IPS-20b (cell line): Measurements from ENCODE around the gene TLCD2.
"Not testable (repeated sequence)": the region's sequence is repeated elsewhere in the genome, so short reads cannot be mapped to it uniquely, and the experiment has no call there.

Experiments
- H3K27ac ChIP-seq: one replicate; pipeline ENCODE4 v1.5.1; 2013; ENCODE audit warnings: low read length
- H3K27me3 ChIP-seq: 2 replicates; pipeline ENCODE4 v1.6.1; 2013; ENCODE audit warnings: mild to moderate bottlenecking, low read length, inconsistent platforms; ENCODE audit not compliant: insufficient read depth
- H3K36me3 ChIP-seq: 2 replicates; pipeline ENCODE4 v1.6.1; 2013; ENCODE audit warnings: low read depth, mild to moderate bottlenecking, inconsistent platforms, low read length, moderate library complexity; ENCODE audit not compliant: insufficient read depth
- H3K4me1 ChIP-seq: 2 replicates; pipeline ENCODE4 v1.6.1; 2013; ENCODE audit warnings: mild to moderate bottlenecking, control low read depth, inconsistent platforms, low read length, moderate library complexity; ENCODE audit not compliant: insufficient read depth
- H3K4me3 ChIP-seq: 2 replicates; pipeline ENCODE4 v1.5.1; 2013; ENCODE audit warnings: mild to moderate bottlenecking, low read length, inconsistent platforms
- H3K9ac ChIP-seq: 2 replicates; pipeline ENCODE4 v1.6.1; 2013; ENCODE audit warnings: low read depth, mild to moderate bottlenecking, inconsistent platforms, low read length, moderate library complexity
- H3K9me3 ChIP-seq: 2 replicates; pipeline ENCODE4 v1.6.1; 2013; ENCODE audit warnings: mild to moderate bottlenecking, low read depth, low read length, inconsistent platforms; ENCODE audit not compliant: insufficient read depth

The TLCD2 gene

GRCh38 chr17:1658100-1658499 lies 52.1 kb downstream of the TLCD2 start:
- Histone ChIP-seq H3K9me3 (no peaks in the 10 kb centered on the region), H3K4me3 (no peak overlapping the region), H3K9ac (no peak overlapping the region), H3K27ac (no peak overlapping the region), H3K27me3 (no peaks in the 10 kb centered on the region), H3K36me3 (peaks cover 98% of the 10 kb centered on the region), H3K4me1 (no peaks in the 10 kb centered on the region)

- Histone ChIP-seq H3K27me3 (no peaks in the 10 kb centered on the region), H3K4me1 (peaks cover 5% of the 10 kb centered on the region), H3K27ac (no peak overlapping the region), H3K9me3 (no peaks in the 10 kb centered on the region), H3K9ac (no peak overlapping the region), H3K36me3 (peaks cover 81% of the 10 kb centered on the region), H3K4me3 (no peak overlapping the region)
Observed at GRCh38 chr17:1653735-1654134, 56.4 kb downstream of the TLCD2 start.

GRCh38 chr17:1652794-1653193 lies 57.4 kb downstream of the TLCD2 start:
- H3K27me3 ChIP-seq, H3K9me3 ChIP-seq, H3K9ac ChIP-seq, H3K4me1 ChIP-seq, H3K27ac ChIP-seq, H3K4me3 ChIP-seq: not testable (repeated sequence)
- peaks cover 71% of the 10 kb centered on the region for H3K36me3 ChIP-seq
